GM21825 (cell line): ENCODE data around the gene LITAF.

ENCODE experiments used
- ATAC-seq: cut with Tn5 transposase; IDR thresholded peaks from one replicate; pipeline ENCODE4 v1.9.1; 2021; ENCODE audit warnings: mild to moderate bottlenecking, moderate library complexity; ENCODE audit not compliant: unreplicated experiment

Gene LITAF

GRCh38 chr16:11497851-11498289, 88.8 kb downstream of the LITAF start:
- ATAC-seq: no peak
